Measurements from ENCODE around the gene TMEM130.

DNA sequence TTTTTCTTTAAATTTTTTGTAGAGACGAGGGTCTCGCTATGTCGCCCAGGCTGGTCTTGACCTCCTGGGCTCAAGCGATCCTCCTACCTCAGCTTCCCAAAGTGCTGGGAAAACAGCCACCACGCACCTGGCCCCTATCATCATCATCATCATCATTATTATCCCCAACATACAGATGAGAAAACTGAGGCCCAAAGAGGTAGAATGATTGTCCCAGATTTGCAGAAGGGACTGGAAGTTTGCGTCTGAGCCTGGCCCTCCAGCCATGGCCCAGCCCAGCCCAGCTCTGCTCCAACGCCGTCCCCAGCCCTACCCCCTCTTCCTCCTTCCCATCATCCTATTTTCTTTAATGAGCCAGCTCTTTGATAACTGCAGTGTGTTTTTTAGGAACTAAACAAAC lies 34.9 kb downstream of the TMEM130 start:
- TF ChIP-seq FOXM1 (IDR thresholded peaks at IDR 0.05; ENCODE audit: low read depth) (no peak), MXI1 (IDR thresholded peaks at IDR 0.05; ENCODE audit: low read depth, low read length) (no peak), JUND (IDR thresholded peaks at IDR 0.05) (no peak), TEAD4 (IDR thresholded peaks at IDR 0.05; ENCODE audit: borderline replicate concordance, insufficient read depth) (no peak), POLR2AphosphoS5 (IDR thresholded peaks at IDR 0.05; ENCODE audit: low read depth, low read length) (no peak), EP300 (IDR thresholded peaks at IDR 0.05; ENCODE audit: borderline replicate concordance in 1 of 2, low read depth in 1 of 2, low read length in 1 of 2) (no peak), EZH2phosphoT487 (IDR thresholded peaks at IDR 0.05; ENCODE audit: borderline replicate concordance, low read depth) (no peak), GABPA (IDR thresholded peaks at IDR 0.05; ENCODE audit: low read depth) (no peak)
- TF ChIP-seq, protein P1, sequence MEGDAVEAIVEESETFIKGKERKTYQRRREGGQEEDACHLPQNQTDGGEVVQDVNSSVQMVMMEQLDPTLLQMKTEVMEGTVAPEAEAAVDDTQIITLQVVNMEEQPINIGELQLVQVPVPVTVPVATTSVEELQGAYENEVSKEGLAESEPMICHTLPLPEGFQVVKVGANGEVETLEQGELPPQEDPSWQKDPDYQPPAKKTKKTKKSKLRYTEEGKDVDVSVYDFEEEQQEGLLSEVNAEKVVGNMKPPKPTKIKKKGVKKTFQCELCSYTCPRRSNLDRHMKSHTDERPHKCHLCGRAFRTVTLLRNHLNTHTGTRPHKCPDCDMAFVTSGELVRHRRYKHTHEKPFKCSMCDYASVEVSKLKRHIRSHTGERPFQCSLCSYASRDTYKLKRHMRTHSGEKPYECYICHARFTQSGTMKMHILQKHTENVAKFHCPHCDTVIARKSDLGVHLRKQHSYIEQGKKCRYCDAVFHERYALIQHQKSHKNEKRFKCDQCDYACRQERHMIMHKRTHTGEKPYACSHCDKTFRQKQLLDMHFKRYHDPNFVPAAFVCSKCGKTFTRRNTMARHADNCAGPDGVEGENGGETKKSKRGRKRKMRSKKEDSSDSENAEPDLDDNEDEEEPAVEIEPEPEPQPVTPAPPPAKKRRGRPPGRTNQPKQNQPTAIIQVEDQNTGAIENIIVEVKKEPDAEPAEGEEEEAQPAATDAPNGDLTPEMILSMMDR (IDR thresholded peaks at IDR 0.05): no peak
- TF ChIP-seq, protein P2, sequence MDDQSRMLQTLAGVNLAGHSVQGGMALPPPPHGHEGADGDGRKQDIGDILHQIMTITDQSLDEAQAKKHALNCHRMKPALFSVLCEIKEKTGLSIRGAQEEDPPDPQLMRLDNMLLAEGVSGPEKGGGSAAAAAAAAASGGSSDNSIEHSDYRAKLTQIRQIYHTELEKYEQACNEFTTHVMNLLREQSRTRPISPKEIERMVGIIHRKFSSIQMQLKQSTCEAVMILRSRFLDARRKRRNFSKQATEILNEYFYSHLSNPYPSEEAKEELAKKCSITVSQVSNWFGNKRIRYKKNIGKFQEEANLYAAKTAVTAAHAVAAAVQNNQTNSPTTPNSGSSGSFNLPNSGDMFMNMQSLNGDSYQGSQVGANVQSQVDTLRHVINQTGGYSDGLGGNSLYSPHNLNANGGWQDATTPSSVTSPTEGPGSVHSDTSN (IDR thresholded peaks at IDR 0.05): no peak

All from SK-N-SH (cell line).